Measurements from ENCODE around the gene SCAPER. TPM values are rescaled to one million over a fixed set of nuclear protein-coding genes. Genes with fewer than 3 reads are reported as not detected.

Gene SCAPER
- total and polyA plus RNA-seq, 2 of the 4 experiments (the other 2 are of a cell fraction), result 2.9 to 9.7 TPM

DNA sequence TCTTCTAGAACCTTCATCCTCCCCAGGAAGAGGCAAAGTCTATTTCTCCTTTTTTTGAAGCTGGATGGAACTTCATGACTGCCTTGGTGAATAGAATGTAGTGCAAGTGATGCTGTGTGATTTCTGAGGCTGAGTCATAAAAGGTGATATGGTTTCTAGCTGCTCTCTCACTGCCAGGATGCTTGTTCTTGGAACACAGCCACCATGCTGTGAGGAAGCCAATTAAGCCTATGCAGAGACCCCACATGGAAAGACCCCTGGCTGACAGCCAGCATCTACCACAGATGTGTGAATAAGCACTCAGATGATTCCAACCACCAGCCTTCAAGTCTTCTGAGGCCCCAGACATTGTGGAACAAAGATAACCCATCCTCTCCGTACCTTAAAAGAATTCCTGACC, 511.5 kb downstream of the SCAPER start:
- Histone ChIP-seq H3K9ac (ENCODE audit: low read depth, low read length) (no peak overlapping the region), H2BK120ac (ENCODE audit: low read depth, low read length) (no peak overlapping the region), H3K56ac (ENCODE audit: extremely low read depth, insufficient read depth, low read length) (no peak overlapping the region), H3K4me1 (ENCODE audit: control insufficient read depth, insufficient read depth, low read length) (no peaks in the 10 kb centered on the region; the same call in 1 of the 2 replicates), H3K36me3 (ENCODE audit: control insufficient read depth, insufficient read depth, low read length) (no peaks in the 10 kb centered on the region), H3K4me2 (ENCODE audit: low read depth, low read length) (no peak overlapping the region), H3K4ac (ENCODE audit: low read depth, low read length) (no peak overlapping the region), H3K27ac (ENCODE audit: insufficient read depth, low read length) (no peak overlapping the region), H2BK15ac (ENCODE audit: low read depth, low read length) (no peak overlapping the region), H3K18ac (ENCODE audit: low read depth, low read length) (no peak overlapping the region), H2BK5ac (ENCODE audit: low read depth, low read length, poor library complexity, severe bottlenecking) (no peak overlapping the region), H4K91ac (ENCODE audit: insufficient read depth, low read depth, low read length) (no peak overlapping the region), H2BK20ac (ENCODE audit: low read depth, low read length) (no peak overlapping the region), H4K8ac (ENCODE audit: low read depth in 2 of 2, low read length in 2 of 2) (no peak overlapping the region), H3K14ac (replicated peaks; ENCODE audit: low read depth, low read length) (no peak overlapping the region), H3K27me3 (ENCODE audit: control insufficient read depth, insufficient read depth, low read length) (no peaks in the 10 kb centered on the region), H3K4me3 (ENCODE audit: insufficient read depth, low read depth, low read length) (no peak overlapping the region), H4K20me1 (ENCODE audit: insufficient read depth, low read length) (no peaks in the 10 kb centered on the region; the same call in 1 of the 2 replicates), H3K9me1 (ENCODE audit: insufficient read depth, low read length) (peaks cover 6% of the 10 kb centered on the region; the same call in 1 of the 2 replicates), H2AK9ac (replicated peaks; ENCODE audit: low read depth, low read length, poor library complexity) (no peak overlapping the region), H3K79me1 (ENCODE audit: low read depth in 1 of 2, low read length in 2 of 2) (no peaks in the 10 kb centered on the region; a peak in 1 of 4 replicates), H2AK5ac (ENCODE audit: low read depth, low read length) (no peak overlapping the region), H2AFZ (replicated peaks; ENCODE audit: low read length, poor library complexity) (no peak overlapping the region), H3K23ac (ENCODE audit: low read depth, low read length) (no peak overlapping the region), H4K5ac (ENCODE audit: low read depth, low read length) (no peak overlapping the region), H3K9me3 (ENCODE audit: control insufficient read depth, insufficient read depth, low read length) (no peaks in the 10 kb centered on the region)
- ATAC-seq (ENCODE audit: low read depth) (no peak), DNase-seq (peak; percentile 16)
- in situ Hi-C loops (cut with MboI; ENCODE audit: low sequenced_read_pairs) (no loop called here), intact Hi-C loops (cut with micrococcal nuclease) (no loop called here), dilution Hi-C loops (cut with HindIII; ENCODE audit: low sequenced_read_pairs, unreplicated experiment) (no loop called here)
- BruUV-seq (replicated peaks), result no TSS peak
- ChIA-PET CTCF (no interaction called here), POLR2A (ENCODE audit: unreplicated experiment) (no interaction called here)
- no CpG with 5 or more reads among the region's 1 CpG for WGBS, 2 experiments (ENCODE audit: extremely low coverage in 2 of 2, insufficient read length in 1 of 2)
- no peak for TF ChIP-seq BHLHE40 (IDR thresholded peaks at IDR 0.05; ENCODE audit: low read depth, low read length)
- no peak for TF ChIP-seq RCOR1 (IDR thresholded peaks at IDR 0.05; ENCODE audit: insufficient replicate concordance, low read length)
- no peak for TF ChIP-seq RFX5 (IDR thresholded peaks at IDR 0.05; ENCODE audit: low read depth, low read length)
- no peak for TF ChIP-seq MAFK (IDR thresholded peaks at IDR 0.05; ENCODE audit: low read depth, low read length)
- TF ChIP-seq, protein P1, sequence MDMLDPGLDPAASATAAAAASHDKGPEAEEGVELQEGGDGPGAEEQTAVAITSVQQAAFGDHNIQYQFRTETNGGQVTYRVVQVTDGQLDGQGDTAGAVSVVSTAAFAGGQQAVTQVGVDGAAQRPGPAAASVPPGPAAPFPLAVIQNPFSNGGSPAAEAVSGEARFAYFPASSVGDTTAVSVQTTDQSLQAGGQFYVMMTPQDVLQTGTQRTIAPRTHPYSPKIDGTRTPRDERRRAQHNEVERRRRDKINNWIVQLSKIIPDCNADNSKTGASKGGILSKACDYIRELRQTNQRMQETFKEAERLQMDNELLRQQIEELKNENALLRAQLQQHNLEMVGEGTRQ (IDR thresholded peaks at IDR 0.05; ENCODE audit: low read depth, low read length), result no peak
- no peak for TF ChIP-seq MAZ (IDR thresholded peaks at IDR 0.05; ENCODE audit: borderline replicate concordance, low read depth, low read length)
- TF ChIP-seq, protein P2, sequence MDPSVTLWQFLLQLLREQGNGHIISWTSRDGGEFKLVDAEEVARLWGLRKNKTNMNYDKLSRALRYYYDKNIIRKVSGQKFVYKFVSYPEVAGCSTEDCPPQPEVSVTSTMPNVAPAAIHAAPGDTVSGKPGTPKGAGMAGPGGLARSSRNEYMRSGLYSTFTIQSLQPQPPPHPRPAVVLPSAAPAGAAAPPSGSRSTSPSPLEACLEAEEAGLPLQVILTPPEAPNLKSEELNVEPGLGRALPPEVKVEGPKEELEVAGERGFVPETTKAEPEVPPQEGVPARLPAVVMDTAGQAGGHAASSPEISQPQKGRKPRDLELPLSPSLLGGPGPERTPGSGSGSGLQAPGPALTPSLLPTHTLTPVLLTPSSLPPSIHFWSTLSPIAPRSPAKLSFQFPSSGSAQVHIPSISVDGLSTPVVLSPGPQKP (IDR thresholded peaks at IDR 0.05; ENCODE audit: borderline replicate concordance, low read depth, low read length), result no peak
- no peak for TF ChIP-seq NFE2L2 (IDR thresholded peaks at IDR 0.05; ENCODE audit: low read depth, low read length)
- TF ChIP-seq RAD21 (IDR thresholded peaks at IDR 0.05; ENCODE audit: low read length), result no peak
- TF ChIP-seq SMC3 (IDR thresholded peaks at IDR 0.05; ENCODE audit: low read depth, low read length), result no peak
- no peak for TF ChIP-seq POLR2A (IDR thresholded peaks at IDR 0.05; ENCODE audit: low read depth, low read length)
- TF ChIP-seq CHD1 (IDR thresholded peaks at IDR 0.05; ENCODE audit: low read depth, low read length), result no peak
- no peak for TF ChIP-seq CEBPB (IDR thresholded peaks at IDR 0.05; ENCODE audit: low read depth, low read length)
- TF ChIP-seq FOS (IDR thresholded peaks at IDR 0.05; ENCODE audit: low read depth, low read length), result no peak
- TF ChIP-seq MXI1 (IDR thresholded peaks at IDR 0.05; ENCODE audit: borderline replicate concordance, low read depth, low read length), result no peak
- TF ChIP-seq, protein P3, sequence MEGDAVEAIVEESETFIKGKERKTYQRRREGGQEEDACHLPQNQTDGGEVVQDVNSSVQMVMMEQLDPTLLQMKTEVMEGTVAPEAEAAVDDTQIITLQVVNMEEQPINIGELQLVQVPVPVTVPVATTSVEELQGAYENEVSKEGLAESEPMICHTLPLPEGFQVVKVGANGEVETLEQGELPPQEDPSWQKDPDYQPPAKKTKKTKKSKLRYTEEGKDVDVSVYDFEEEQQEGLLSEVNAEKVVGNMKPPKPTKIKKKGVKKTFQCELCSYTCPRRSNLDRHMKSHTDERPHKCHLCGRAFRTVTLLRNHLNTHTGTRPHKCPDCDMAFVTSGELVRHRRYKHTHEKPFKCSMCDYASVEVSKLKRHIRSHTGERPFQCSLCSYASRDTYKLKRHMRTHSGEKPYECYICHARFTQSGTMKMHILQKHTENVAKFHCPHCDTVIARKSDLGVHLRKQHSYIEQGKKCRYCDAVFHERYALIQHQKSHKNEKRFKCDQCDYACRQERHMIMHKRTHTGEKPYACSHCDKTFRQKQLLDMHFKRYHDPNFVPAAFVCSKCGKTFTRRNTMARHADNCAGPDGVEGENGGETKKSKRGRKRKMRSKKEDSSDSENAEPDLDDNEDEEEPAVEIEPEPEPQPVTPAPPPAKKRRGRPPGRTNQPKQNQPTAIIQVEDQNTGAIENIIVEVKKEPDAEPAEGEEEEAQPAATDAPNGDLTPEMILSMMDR (conservative IDR thresholded peaks at IDR 0.05; ENCODE audit: low read depth, low read length), result no peak
